ENCODE results near the gene WNK2. TPM values are rescaled to one million over a fixed set of nuclear protein-coding genes. Genes with fewer than 3 reads are reported as not detected.

WNK2 gene
- total RNA-seq, 1 experiment from 2014 or later, result 0.07 TPM

DNA sequence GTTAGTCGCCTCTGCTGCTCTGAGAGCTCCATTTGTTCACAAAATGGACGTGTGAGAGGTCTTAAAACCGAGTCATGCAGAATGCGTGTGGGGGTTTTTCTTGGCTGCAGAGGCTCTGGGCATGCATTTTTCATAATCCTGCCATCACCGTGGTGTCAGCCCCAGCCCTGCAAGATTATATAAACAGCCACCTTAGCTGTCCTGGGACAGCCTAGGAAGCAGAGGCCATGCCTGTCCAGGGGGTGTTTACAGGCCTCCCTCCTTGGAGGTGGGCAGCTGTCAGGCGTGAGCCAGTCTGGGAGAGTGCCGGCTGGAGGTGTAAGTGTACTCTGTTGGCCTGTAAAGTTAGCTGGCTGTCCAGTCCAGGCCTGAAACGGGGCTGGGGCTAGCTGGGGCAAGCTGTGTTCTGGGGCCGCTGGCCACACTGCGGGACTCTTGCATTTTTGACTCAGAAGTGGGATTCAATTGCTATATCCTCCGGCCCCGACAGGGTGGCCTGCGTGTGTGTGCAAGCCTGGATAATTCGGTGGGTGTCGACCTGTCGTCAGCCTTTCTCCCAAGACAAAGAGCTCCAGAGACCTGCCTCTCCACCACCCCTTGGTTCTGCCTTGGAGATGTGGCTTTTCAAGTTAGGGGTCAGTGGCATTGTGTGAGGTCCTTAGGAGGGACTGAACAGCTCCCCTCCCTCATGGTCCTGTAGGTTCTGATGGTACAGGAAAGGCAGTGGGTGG, 2.4 kb downstream of the WNK2 start:
- H3K27me3 Mint-ChIP-seq (ENCODE audit: insufficient read depth, unreplicated experiment), result no peaks in the 10 kb centered on the region

DNA sequence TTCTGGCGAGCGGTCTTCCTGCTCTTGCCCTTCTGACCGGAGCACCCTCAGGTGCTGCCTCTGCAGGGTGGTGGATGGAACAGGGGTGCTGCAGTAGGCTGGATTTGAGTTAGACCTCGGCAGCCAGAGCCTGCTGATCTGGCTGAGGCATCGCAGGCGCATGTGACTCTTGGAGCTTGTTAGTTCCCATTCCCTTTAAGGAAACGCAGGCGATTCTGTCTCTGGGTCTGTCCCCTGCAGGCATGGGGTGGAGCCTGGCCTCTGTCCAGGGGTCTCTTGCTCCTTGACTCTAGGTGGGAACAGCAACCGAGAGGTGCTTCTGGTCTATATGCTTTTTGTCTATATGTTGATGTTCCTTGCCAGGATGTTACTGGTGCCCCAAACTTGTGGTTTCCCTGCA, 3.1 kb downstream of the WNK2 start:
- Mint-ChIP-seq H3K4me3 (ENCODE audit: unreplicated experiment) (no peak overlapping the region), H3K27ac (ENCODE audit: low read depth, unreplicated experiment) (no peak overlapping the region), H3K9me3 (ENCODE audit: unreplicated experiment) (no peaks in the 10 kb centered on the region), H3K27me3 (ENCODE audit: insufficient read depth, unreplicated experiment) (no peaks in the 10 kb centered on the region), H3K36me3 (ENCODE audit: insufficient read depth, unreplicated experiment) (no peaks in the 10 kb centered on the region), H3K4me1 (ENCODE audit: insufficient read depth, unreplicated experiment) (no peaks in the 10 kb centered on the region)
- TF ChIP-seq, protein P1, sequence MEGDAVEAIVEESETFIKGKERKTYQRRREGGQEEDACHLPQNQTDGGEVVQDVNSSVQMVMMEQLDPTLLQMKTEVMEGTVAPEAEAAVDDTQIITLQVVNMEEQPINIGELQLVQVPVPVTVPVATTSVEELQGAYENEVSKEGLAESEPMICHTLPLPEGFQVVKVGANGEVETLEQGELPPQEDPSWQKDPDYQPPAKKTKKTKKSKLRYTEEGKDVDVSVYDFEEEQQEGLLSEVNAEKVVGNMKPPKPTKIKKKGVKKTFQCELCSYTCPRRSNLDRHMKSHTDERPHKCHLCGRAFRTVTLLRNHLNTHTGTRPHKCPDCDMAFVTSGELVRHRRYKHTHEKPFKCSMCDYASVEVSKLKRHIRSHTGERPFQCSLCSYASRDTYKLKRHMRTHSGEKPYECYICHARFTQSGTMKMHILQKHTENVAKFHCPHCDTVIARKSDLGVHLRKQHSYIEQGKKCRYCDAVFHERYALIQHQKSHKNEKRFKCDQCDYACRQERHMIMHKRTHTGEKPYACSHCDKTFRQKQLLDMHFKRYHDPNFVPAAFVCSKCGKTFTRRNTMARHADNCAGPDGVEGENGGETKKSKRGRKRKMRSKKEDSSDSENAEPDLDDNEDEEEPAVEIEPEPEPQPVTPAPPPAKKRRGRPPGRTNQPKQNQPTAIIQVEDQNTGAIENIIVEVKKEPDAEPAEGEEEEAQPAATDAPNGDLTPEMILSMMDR (IDR thresholded peaks at IDR 0.05; ENCODE audit: unreplicated experiment), result no peak
- no TSS peak for BruUV-seq (replicated peaks)
- DNase-seq (ENCODE audit: unreplicated experiment), result no peak
- intact Hi-C loops (cut with micrococcal nuclease), result no loop called here
- ChIA-PET CTCF (interaction anchor here (0.8 kb wide), 1 partner anchor 57 kb away, joined by 4 read pairs; no protein-coding TSS in a partner anchor), POLR2A (interaction anchor here (0.5 kb wide), 1 partner anchor 27 kb away, joined by 3 read pairs; no protein-coding TSS in a partner anchor)

More for the DNA sequence above, 2.4 kb downstream of the WNK2 start:
- DNase-seq (ENCODE audit: unreplicated experiment), result no peak
- H3K36me3 Mint-ChIP-seq (ENCODE audit: insufficient read depth, unreplicated experiment), result no peaks in the 10 kb centered on the region
- intact Hi-C loops (cut with micrococcal nuclease), result no loop called here
- no TSS peak for BruUV-seq (replicated peaks)
- H3K9me3 Mint-ChIP-seq (ENCODE audit: unreplicated experiment), result no peaks in the 10 kb centered on the region
- ChIA-PET POLR2A (interaction anchor here (0.5 kb wide), 1 partner anchor 26 kb away, joined by 3 read pairs; no protein-coding TSS in a partner anchor), CTCF (interaction anchor here (0.6 to 0.8 kb wide), 2 partner anchors 57 to 80 kb away, joined by 4 to 5 read pairs; no protein-coding TSS in a partner anchor)
- H3K4me3 Mint-ChIP-seq (ENCODE audit: unreplicated experiment), result no peak overlapping the region
- H3K4me1 Mint-ChIP-seq (ENCODE audit: insufficient read depth, unreplicated experiment), result no peaks in the 10 kb centered on the region
- TF ChIP-seq, protein P1 (IDR thresholded peaks at IDR 0.05; ENCODE audit: unreplicated experiment), result no peak
- no peak overlapping the region for H3K27ac Mint-ChIP-seq (ENCODE audit: low read depth, unreplicated experiment)

DNA sequence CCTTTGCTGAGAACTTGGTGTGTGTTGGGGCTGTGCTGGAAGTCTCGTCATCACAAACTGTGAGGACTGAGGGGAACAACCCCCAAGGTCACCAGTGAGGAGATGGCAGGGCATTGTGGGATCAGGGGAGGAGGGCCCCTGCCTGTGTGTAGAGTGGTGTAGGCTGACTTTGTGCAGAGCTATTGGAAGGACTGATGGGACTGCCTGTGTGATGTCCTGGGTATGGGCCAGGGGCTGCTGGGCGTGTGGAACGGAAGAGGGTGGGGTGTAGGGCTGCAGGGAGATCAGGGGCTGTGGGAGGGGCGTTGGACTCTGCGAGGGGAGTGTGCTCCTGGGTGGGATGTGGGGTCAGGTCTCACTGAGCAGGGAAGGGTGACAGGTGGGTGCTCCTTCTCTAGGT, 3.6 kb downstream of the WNK2 start:
- no peaks in the 10 kb centered on the region for H3K36me3 Mint-ChIP-seq (ENCODE audit: insufficient read depth, unreplicated experiment)
- no peaks in the 10 kb centered on the region for H3K27me3 Mint-ChIP-seq (ENCODE audit: insufficient read depth, unreplicated experiment)
- no TSS peak for BruUV-seq (replicated peaks)
- DNase-seq (ENCODE audit: unreplicated experiment), result no peak
- H3K9me3 Mint-ChIP-seq (ENCODE audit: unreplicated experiment), result no peaks in the 10 kb centered on the region
- no peaks in the 10 kb centered on the region for H3K4me1 Mint-ChIP-seq (ENCODE audit: insufficient read depth, unreplicated experiment)
- ChIA-PET CTCF (no interaction called here), POLR2A (no interaction called here)
- intact Hi-C loops (cut with micrococcal nuclease), result no loop called here
- H3K4me3 Mint-ChIP-seq (ENCODE audit: unreplicated experiment), result no peak overlapping the region
- H3K27ac Mint-ChIP-seq (ENCODE audit: low read depth, unreplicated experiment), result no peak overlapping the region
- TF ChIP-seq, protein P1 (IDR thresholded peaks at IDR 0.05; ENCODE audit: unreplicated experiment), result no peak

DNA sequence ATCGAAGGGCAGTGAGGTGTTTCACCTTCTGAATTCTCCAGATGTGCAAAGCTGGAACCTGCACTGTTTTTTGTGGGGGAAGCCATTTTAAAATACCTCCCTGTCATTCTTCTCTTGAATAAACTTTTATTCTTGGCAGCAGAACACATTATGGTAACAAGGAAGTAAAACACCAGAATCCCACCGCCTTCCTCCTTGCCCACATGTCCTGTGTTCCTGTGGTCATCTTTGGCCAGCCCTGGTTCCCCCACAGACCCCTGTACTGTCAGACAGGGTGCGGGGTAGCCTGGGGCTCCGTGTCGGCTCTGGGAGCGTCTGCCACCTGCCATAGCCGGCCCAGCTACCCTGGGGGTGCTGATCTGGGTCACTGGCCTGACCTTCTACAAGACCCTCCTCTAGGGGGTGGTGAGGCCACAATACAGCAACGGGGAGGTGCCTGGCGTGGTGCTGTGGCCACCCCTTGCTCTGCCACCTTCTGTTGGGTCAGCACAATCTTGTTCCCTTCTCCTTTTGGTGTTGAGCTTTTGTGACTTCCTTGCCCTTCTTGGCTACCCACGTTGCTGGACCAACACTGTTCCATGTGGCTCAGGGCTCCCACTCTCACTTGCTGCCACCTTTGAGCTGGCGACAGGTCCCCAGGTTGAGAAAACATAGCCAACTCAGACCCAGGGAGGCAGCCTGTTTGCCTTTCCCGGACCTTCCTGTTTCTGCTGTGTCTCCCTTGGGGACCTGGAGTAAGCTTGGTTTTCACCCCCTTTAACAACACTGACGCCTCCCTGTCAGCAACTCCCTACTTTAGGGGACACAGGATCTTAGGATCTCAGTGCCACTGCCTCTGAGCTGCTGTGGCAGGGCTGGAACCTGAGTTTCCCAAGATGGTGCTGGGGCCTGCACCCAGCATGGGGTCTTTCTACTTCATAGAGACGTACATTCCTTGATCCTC, 4.8 kb downstream of the WNK2 start:
- ChIA-PET CTCF (no interaction called here), POLR2A (no interaction called here)
- BruUV-seq (replicated peaks), result no TSS peak
- intact Hi-C loops (cut with micrococcal nuclease), result no loop called here
- Mint-ChIP-seq H3K9me3 (ENCODE audit: unreplicated experiment) (no peaks in the 10 kb centered on the region), H3K4me3 (ENCODE audit: unreplicated experiment) (no peak overlapping the region), H3K27me3 (ENCODE audit: insufficient read depth, unreplicated experiment) (no peaks in the 10 kb centered on the region), H3K4me1 (ENCODE audit: insufficient read depth, unreplicated experiment) (no peaks in the 10 kb centered on the region), H3K27ac (ENCODE audit: low read depth, unreplicated experiment) (no peak overlapping the region), H3K36me3 (ENCODE audit: insufficient read depth, unreplicated experiment) (no peaks in the 10 kb centered on the region)
- TF ChIP-seq, protein P1 (IDR thresholded peaks at IDR 0.05; ENCODE audit: unreplicated experiment), result no peak
- no peak for DNase-seq (ENCODE audit: unreplicated experiment)

Data from MCF 10A (cell line).